ENCODE data around the gene ZNF750. TPM values are rescaled to one million over a fixed set of nuclear protein-coding genes. Genes with fewer than 3 reads are reported as not detected.

Gene ZNF750
- total RNA-seq, 1 donor from 2014 or later, result 0.34 TPM

GRCh38 chr17:82881324-82881823 lies 41.6 kb upstream of the ZNF750 start:
- Mint-ChIP-seq H3K27ac (ENCODE audit: unreplicated experiment) (no peak overlapping the region), H3K36me3 (ENCODE audit: low read depth, unreplicated experiment) (peaks cover 9% of the 10 kb centered on the region), H3K4me3 (ENCODE audit: unreplicated experiment) (no peak overlapping the region), H3K4me1 (ENCODE audit: low read depth, unreplicated experiment) (peaks cover 14% of the 10 kb centered on the region), H3K9me3 (ENCODE audit: unreplicated experiment) (no peaks in the 10 kb centered on the region), H3K27me3 (ENCODE audit: low read depth, unreplicated experiment) (peaks cover 2% of the 10 kb centered on the region)
- Histone ChIP-seq H4K20me1 (ENCODE audit: insufficient read depth, low read length) (peaks cover 10% of the 10 kb centered on the region), H3K36me3 (ENCODE audit: insufficient read depth, low read length) (no peaks in the 10 kb centered on the region), H3K4me2 (ENCODE audit: low read length) (no peak overlapping the region), H3K79me2 (ENCODE audit: insufficient read depth, low read length) (peaks cover 23% of the 10 kb centered on the region), H3K4me1 (ENCODE audit: insufficient read depth, low read length) (peaks cover 7% of the 10 kb centered on the region), H3K27ac (ENCODE audit: low read depth, low read length) (no peak overlapping the region), H3K9ac (ENCODE audit: low read length) (no peak overlapping the region), H3K9me3 (ENCODE audit: insufficient read depth, low read depth, low read length) (no peaks in the 10 kb centered on the region), H3K4me3 (ENCODE audit: insufficient read depth, low read depth, low read length) (no peak overlapping the region), H2AFZ (ENCODE audit: low read depth, low read length) (no peak overlapping the region), H3K27me3 (ENCODE audit: insufficient read depth, low read length) (no peaks in the 10 kb centered on the region)
- no peak for TF ChIP-seq EZH2 (IDR thresholded peaks at IDR 0.05; ENCODE audit: insufficient read depth, low read length)
- TF ChIP-seq CTCF (IDR thresholded peaks at IDR 0.05; ENCODE audit: insufficient read depth, low read depth, low read length), result no peak
- FAIRE-seq (no peak), DNase-seq (ENCODE audit: low read depth) (no peak)

GRCh38 chr17:82880620-82881323 lies 41.0 kb upstream of the ZNF750 start:
- no peak overlapping the region for H3K4me2 ChIP-seq (ENCODE audit: low read length)
- H2AFZ ChIP-seq (ENCODE audit: low read depth, low read length), result no peak overlapping the region
- FAIRE-seq (no peak), DNase-seq (ENCODE audit: low read depth) (no peak)
- H4K20me1 ChIP-seq (ENCODE audit: insufficient read depth, low read length), result peaks cover 10% of the 10 kb centered on the region
- no peak overlapping the region for H3K27ac ChIP-seq (ENCODE audit: low read depth, low read length)
- peaks cover 13% of the 10 kb centered on the region for H3K4me1 Mint-ChIP-seq (ENCODE audit: low read depth, unreplicated experiment)
- H3K9me3 ChIP-seq (ENCODE audit: insufficient read depth, low read depth, low read length), result no peaks in the 10 kb centered on the region
- no peaks in the 10 kb centered on the region for H3K27me3 ChIP-seq (ENCODE audit: insufficient read depth, low read length)
- no peaks in the 10 kb centered on the region for H3K9me3 Mint-ChIP-seq (ENCODE audit: unreplicated experiment)
- no peak overlapping the region for H3K9ac ChIP-seq (ENCODE audit: low read length)
- no peaks in the 10 kb centered on the region for H3K36me3 ChIP-seq (ENCODE audit: insufficient read depth, low read length)
- no peak overlapping the region for H3K4me3 ChIP-seq (ENCODE audit: insufficient read depth, low read depth, low read length)
- TF ChIP-seq CTCF (IDR thresholded peaks at IDR 0.05; ENCODE audit: insufficient read depth, low read depth, low read length) (no peak), EZH2 (IDR thresholded peaks at IDR 0.05; ENCODE audit: insufficient read depth, low read length) (no peak)
- H3K36me3 Mint-ChIP-seq (ENCODE audit: low read depth, unreplicated experiment), result peaks cover 9% of the 10 kb centered on the region
- H3K4me3 Mint-ChIP-seq (ENCODE audit: unreplicated experiment), result no peak overlapping the region
- H3K4me1 ChIP-seq (ENCODE audit: insufficient read depth, low read length), result peaks cover 2% of the 10 kb centered on the region
- H3K27me3 Mint-ChIP-seq (ENCODE audit: low read depth, unreplicated experiment), result peaks cover 2% of the 10 kb centered on the region
- H3K27ac Mint-ChIP-seq (ENCODE audit: unreplicated experiment), result no peak overlapping the region
- H3K79me2 ChIP-seq (ENCODE audit: insufficient read depth, low read length), result peaks cover 23% of the 10 kb centered on the region

- H3K79me2 ChIP-seq (ENCODE audit: insufficient read depth, low read length), result peaks cover 26% of the 10 kb centered on the region
- Mint-ChIP-seq H3K4me1 (ENCODE audit: low read depth, unreplicated experiment) (peaks cover 11% of the 10 kb centered on the region), H3K36me3 (ENCODE audit: low read depth, unreplicated experiment) (peaks cover 12% of the 10 kb centered on the region), H3K9me3 (ENCODE audit: unreplicated experiment) (no peaks in the 10 kb centered on the region), H3K27me3 (ENCODE audit: low read depth, unreplicated experiment) (no peaks in the 10 kb centered on the region), H3K27ac (ENCODE audit: unreplicated experiment) (no peak overlapping the region), H3K4me3 (ENCODE audit: unreplicated experiment) (no peak overlapping the region)
- no peak overlapping the region for H3K4me3 ChIP-seq (ENCODE audit: insufficient read depth, low read depth, low read length)
- H3K9me3 ChIP-seq (ENCODE audit: insufficient read depth, low read depth, low read length), result no peaks in the 10 kb centered on the region
- peaks cover 10% of the 10 kb centered on the region for H4K20me1 ChIP-seq (ENCODE audit: insufficient read depth, low read length)
- no peak overlapping the region for H3K9ac ChIP-seq (ENCODE audit: low read length)
- no peaks in the 10 kb centered on the region for H3K27me3 ChIP-seq (ENCODE audit: insufficient read depth, low read length)
- FAIRE-seq, result no peak
- no peak overlapping the region for H2AFZ ChIP-seq (ENCODE audit: low read depth, low read length)
- no peak overlapping the region for H3K4me2 ChIP-seq (ENCODE audit: low read length)
- DNase-seq (ENCODE audit: low read depth), result no peak
- no peak overlapping the region for H3K27ac ChIP-seq (ENCODE audit: low read depth, low read length)
- no peaks in the 10 kb centered on the region for H3K4me1 ChIP-seq (ENCODE audit: insufficient read depth, low read length)
- H3K36me3 ChIP-seq (ENCODE audit: insufficient read depth, low read length), result no peaks in the 10 kb centered on the region
- TF ChIP-seq EZH2 (IDR thresholded peaks at IDR 0.05; ENCODE audit: insufficient read depth, low read length), result no peak
- TF ChIP-seq CTCF (IDR thresholded peaks at IDR 0.05; ENCODE audit: insufficient read depth, low read depth, low read length), result no peak
Measured at GRCh38 chr17:82879241-82879640, 39.4 kb upstream of the ZNF750 start.
